Stimulated activated CD4-positive, alpha-beta T cell treated with anti-CD3 and anti-CD28 coated beads, Interleukin-2, amount 100 ng/mL, for 48 hours (primary cell): ENCODE measurements around the gene ZNF334.
A peak's percentile ranks its signal among the peaks of the same experiment; 100 is the strongest.

Experiments used
- DNase-seq, 2 donors: peaks; one replicate each; pipeline ENCODE4 v3.0.0-alpha.2; 2020

Gene ZNF334

DNA sequence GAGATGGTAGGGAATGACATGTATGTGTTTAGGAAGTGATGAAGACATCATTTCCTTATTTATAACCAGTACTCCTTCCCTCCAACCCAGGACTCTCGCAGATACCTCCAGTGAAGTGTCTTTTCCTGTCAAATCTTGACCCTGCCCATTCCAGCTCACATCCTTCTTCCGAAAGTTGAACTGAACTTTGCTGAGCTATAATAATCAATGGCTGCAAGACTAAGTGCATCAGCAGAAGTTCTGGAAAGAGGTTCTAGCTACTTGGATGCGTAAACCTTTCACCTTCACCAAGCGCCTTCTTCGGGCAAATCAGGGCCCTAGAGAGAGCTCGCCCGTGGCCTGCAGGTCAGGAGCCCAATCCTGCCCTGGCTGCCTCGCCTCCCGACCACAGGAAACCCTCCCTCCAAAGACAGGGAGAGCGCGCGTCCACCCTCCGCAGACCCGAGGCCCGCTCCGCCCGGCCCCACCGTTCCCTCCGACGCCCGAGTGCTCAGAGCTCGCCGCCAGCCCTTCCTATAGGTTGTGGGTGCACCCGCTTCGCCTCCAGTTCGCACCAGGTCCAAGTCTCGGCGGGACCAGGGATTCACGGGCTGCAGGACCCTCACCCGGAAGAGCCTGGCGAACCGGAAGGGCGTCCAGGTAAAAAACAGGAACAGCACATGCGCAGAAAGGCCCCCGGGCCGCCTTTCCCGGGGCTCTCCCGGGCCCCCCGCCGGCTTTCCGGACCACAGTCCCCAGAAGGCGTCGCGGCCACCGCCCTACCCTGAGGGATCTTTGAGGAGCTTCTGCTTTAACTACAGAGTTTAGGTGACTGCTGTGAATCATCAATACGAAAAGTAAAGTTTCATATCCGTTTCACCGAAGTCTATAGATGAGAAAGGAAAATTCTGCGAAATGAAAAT lies at the start of gene ZNF334:
ZNF334 (minus strand) TSS at position 617 of the 902 bp plus-strand sequence. CDS start 1,457 bp downstream, outside the sequence.
- DNase-seq, result peak; percentile 38 to 47

DNA sequence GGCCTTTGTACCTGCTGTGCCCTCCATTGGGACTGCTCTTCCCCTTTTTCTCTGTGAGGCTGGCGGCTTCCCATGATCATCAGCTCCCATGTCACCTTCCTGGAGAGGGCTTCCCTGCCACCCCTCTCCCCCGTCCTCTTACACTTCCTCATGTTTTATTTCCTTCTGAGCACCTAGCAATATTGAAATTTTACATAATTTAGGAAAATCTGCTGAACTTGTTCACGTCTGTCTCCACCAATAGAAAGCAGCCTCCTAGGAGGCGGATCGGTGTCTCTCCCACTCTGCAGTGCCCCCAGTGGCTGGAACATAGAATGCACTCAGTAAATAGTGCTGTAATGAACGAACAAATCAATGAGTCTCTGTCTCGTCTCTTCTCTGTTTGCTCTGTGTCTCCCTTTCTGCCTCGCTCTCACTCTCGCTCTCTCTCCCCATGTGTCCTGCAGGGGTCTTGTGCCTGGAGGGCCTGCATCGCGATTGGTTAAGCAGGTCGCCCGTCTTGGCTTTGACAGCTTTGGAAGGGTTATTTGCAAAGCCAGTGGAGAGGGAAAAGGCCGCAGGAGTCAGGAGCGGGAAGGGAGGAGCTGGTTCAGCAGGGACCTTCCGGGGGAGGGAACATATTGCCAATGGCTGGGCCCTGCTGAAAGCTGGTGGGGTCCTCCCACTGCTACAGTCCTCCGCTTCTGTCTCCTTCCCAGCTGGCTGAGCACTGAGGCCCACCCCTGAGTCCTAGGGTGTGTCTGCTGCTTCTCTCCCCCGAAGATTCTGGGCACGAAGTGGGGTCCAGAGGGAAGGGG lies 49.2 kb upstream of the ZNF334 start:
- DNase-seq, result peak; percentile 64 to 70

- DNase-seq, result no peak
Observed at GRCh38 chr20:46562009-46562372, 48.6 kb upstream of the ZNF334 start.

GRCh38 chr20:46559685-46560440 lies 46.5 kb upstream of the ZNF334 start:
- no peak for DNase-seq

GRCh38 chr20:46559001-46559400 lies 45.6 kb upstream of the ZNF334 start:
- no peak for DNase-seq

DNA sequence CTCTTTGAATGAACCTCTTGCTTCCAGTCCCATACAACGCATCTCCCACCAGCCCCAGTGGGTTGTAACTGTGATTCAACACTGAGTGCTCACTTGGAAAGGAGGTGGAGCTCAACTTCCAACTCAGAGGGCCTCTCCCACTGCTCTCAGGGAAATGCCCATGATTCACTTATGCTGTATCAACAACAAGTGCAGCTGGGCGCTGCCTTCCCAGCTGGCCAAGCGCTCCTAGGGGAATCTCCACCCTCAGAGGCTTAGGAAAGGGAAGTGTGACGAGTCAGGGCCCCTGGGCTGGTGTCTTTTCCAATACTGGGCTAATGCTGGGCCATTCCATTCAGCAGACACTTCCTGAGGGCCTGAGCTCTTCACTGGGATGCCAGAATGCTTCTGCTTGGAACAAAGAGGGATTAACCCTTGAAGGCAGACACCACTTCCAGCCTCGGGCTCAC lies 45.2 kb upstream of the ZNF334 start:
- DNase-seq, result peak; percentile 35 to 47

GRCh38 chr20:46557231-46557956 lies 44.0 kb upstream of the ZNF334 start:
- no peak for DNase-seq

DNA sequence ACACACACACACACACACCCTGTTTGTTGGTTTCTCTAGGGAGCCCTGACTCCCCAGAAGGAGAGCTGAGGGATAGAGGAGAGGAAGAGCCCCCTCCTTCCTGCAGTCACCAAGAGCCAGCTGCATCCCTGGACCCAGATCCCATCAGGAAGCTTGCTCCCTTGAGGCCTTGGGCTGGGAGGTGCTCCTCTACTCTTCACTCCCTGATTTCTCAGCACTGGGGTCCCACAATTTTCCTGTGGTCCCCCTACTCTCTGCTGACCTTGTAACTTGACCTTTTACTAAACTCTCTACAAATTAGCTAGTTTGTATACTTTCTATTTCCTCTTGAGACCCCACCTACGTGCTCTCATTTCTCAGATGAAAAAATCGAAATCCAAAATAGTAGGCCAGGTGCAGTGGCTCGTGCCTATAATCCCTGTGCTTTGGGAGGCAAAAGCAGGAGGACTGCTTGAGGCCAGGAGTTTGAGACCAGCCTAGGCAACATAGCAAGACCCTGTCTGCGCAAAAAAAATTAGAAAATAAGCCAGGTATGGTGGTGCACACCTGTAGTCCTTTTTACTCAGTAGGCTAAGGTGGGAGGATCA lies 42.1 kb upstream of the ZNF334 start:
- no peak for DNase-seq

- no peak for DNase-seq
Observed at GRCh38 chr20:46554828-46555227, 41.5 kb upstream of the ZNF334 start.

GRCh38 chr20:46553926-46554325 lies 40.6 kb upstream of the ZNF334 start:
- no peak for DNase-seq

- DNase-seq, result peak; percentile 17 to 21
Observed at GRCh38 chr20:46552460-46553420, 39.4 kb upstream of the ZNF334 start.

- no peak for DNase-seq
Observed at GRCh38 chr20:46551522-46552381, 38.4 kb upstream of the ZNF334 start.

GRCh38 chr20:46550461-46550860 lies 37.1 kb upstream of the ZNF334 start, which contains the start of gene OCSTAMP:
TSS of gene OCSTAMP (minus strand) at chr20:46550654. CDS start at chr20:46550560, 94 bp downstream.
- no peak for DNase-seq

GRCh38 chr20:46549188-46549972 lies 36.0 kb upstream of the ZNF334 start:
- no peak for DNase-seq

DNA sequence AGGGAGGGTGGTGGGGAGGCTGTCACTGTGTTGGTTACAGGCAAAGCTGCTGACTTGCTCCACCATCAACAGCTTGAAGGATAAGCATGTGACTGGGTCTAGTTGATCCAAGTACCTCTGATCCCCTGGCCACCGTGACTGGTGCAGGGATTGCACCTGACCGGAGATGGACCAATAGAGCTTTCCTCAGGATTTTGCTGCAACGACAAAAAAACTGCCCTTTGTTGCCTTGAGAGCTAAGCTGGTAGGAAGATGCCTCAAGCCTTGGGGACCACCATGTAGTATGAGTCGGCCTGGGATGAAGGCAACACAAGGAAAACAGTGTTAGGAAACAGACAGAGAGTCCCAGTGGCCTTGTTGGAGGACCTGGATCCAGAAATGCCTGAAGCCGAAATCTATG lies 35.3 kb upstream of the ZNF334 start:
- DNase-seq, result no peak

GRCh38 chr20:46547995-46548394 lies 34.6 kb upstream of the ZNF334 start:
- no peak for DNase-seq

GRCh38 chr20:46546936-46547335 lies 33.6 kb upstream of the ZNF334 start:
- no peak for DNase-seq

- no peak for DNase-seq
Observed at GRCh38 chr20:46546298-46546697, 32.9 kb upstream of the ZNF334 start.

DNA sequence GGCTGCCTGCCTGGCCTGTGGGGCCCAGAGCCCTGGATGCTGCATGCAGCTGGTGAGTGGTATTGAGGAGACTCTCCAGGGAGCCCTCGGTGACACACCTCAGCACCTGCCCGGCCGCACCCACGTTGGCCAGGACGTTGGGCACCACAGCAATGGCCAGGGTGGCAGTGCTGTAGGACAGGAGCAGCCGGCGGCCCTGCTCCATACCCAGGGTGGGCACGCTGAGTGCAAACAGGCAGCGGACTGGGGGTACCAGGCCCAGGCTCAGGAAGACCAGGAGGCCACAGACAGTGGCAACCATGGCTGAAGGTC lies 32.4 kb upstream of the ZNF334 start:
- DNase-seq, result no peak
